ENCODE results near the gene LRP1B.
A peak's percentile ranks its signal among the peaks of the same experiment; 100 is the strongest.
"Not testable (repeated sequence)": the region's sequence is repeated elsewhere in the genome, so short reads cannot be mapped to it uniquely, and the experiment has no call there.

The LRP1B gene

GRCh38 chr2:140353541-140353940 lies 1777.3 kb downstream of the LRP1B start:
- TF ChIP-seq ZNF8 (CRISPR knock-in tag; IDR thresholded peaks at IDR 0.05) (no peak), TOX (CRISPR knock-in tag; IDR thresholded peaks at IDR 0.05; ENCODE audit: borderline replicate concordance) (0 out of 2 replicates have a peak, but pooled peaks have one; percentile 33), CREB5 (CRISPR knock-in tag; IDR thresholded peaks at IDR 0.05; ENCODE audit: low read depth) (0 out of 2 replicates have a peak, but pooled peaks have one; percentile 20), PATZ1 (CRISPR knock-in tag; IDR thresholded peaks at IDR 0.05; ENCODE audit: borderline replicate concordance) (0 out of 2 replicates have a peak, but pooled peaks have one; percentile 19), ISL1 (CRISPR knock-in tag; IDR thresholded peaks at IDR 0.05) (peak; percentile 77)
- peak; percentile 93 for ATAC-seq

DNA sequence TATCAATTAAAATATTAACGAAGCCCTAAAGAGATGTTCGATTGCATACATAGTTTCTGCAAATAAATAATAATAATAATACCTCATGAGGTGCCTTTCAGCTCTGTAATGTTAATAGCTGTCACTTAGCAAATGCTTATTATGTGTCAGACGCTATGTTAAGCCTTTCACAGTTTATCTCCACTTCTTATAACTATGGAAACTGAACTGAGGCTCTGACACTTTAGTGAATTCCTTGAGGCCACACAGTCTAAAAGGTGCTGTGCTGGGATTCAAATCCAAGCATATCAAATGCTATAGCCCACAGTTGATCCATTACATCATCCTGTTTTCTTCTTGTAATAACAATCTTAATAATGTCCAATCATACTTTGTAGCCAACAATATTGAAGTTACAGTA lies 1779.1 kb downstream of the LRP1B start:
- no peak for ATAC-seq
- no peak for TF ChIP-seq ZFP30 (CRISPR knock-in tag; IDR thresholded peaks at IDR 0.05)
- no peak for TF ChIP-seq CSDC2 (CRISPR knock-in tag; IDR thresholded peaks at IDR 0.05)

- TF ChIP-seq ARNTL (CRISPR knock-in tag; IDR thresholded peaks at IDR 0.05; ENCODE audit: borderline replicate concordance, low read depth) (no peak), OSR1 (CRISPR knock-in tag; IDR thresholded peaks at IDR 0.05) (no peak), ZNF8 (CRISPR knock-in tag; IDR thresholded peaks at IDR 0.05) (no peak)
- TF ChIP-seq, protein P1, sequence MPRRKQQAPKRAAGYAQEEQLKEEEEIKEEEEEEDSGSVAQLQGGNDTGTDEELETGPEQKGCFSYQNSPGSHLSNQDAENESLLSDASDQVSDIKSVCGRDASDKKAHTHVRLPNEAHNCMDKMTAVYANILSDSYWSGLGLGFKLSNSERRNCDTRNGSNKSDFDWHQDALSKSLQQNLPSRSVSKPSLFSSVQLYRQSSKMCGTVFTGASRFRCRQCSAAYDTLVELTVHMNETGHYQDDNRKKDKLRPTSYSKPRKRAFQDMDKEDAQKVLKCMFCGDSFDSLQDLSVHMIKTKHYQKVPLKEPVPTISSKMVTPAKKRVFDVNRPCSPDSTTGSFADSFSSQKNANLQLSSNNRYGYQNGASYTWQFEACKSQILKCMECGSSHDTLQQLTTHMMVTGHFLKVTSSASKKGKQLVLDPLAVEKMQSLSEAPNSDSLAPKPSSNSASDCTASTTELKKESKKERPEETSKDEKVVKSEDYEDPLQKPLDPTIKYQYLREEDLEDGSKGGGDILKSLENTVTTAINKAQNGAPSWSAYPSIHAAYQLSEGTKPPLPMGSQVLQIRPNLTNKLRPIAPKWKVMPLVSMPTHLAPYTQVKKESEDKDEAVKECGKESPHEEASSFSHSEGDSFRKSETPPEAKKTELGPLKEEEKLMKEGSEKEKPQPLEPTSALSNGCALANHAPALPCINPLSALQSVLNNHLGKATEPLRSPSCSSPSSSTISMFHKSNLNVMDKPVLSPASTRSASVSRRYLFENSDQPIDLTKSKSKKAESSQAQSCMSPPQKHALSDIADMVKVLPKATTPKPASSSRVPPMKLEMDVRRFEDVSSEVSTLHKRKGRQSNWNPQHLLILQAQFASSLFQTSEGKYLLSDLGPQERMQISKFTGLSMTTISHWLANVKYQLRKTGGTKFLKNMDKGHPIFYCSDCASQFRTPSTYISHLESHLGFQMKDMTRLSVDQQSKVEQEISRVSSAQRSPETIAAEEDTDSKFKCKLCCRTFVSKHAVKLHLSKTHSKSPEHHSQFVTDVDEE (CRISPR knock-in tag; IDR thresholded peaks at IDR 0.05) = no peak
- no peak for ATAC-seq
Observed at GRCh38 chr2:140349695-140350094, 1781.1 kb downstream of the LRP1B start.

DNA sequence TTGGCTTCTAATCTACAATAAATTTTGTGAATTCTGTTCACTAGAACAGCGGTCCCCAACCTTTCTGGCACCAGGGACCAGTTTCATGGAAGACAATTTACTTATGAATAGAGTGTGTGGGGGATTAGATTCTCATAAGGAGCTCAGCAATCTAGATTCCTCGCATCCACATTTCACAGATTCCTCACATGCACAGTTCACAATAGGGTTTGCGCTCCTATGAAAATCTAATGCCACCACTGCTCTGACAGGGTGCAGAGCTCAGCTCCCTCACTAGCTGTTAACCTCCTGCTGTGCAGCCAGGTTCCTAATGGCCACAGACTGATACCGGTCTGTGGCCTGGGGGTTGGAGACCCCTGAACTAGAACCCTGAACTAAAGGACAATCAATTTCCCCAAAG lies 1782.0 kb downstream of the LRP1B start:
- TF ChIP-seq BACH2 (CRISPR knock-in tag; IDR thresholded peaks at IDR 0.05; ENCODE audit: borderline replicate concordance) (no peak), GLIS3 (CRISPR knock-in tag; IDR thresholded peaks at IDR 0.05) (no peak), ZC3H10 (CRISPR knock-in tag; IDR thresholded peaks at IDR 0.05) (no peak), PPARA (CRISPR knock-in tag; IDR thresholded peaks at IDR 0.05; ENCODE audit: borderline replicate concordance) (no peak)
- TF ChIP-seq, protein P1 (CRISPR knock-in tag; IDR thresholded peaks at IDR 0.05) = no peak
- TF ChIP-seq, protein P2, sequence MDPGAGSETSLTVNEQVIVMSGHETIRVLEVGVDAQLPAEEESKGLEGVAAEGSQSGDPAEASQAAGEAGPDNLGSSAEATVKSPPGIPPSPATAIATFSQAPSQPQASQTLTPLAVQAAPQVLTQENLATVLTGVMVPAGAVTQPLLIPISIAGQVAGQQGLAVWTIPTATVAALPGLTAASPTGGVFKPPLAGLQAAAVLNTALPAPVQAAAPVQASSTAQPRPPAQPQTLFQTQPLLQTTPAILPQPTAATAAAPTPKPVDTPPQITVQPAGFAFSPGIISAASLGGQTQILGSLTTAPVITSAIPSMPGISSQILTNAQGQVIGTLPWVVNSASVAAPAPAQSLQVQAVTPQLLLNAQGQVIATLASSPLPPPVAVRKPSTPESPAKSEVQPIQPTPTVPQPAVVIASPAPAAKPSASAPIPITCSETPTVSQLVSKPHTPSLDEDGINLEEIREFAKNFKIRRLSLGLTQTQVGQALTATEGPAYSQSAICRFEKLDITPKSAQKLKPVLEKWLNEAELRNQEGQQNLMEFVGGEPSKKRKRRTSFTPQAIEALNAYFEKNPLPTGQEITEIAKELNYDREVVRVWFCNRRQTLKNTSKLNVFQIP (CRISPR knock-in tag; IDR thresholded peaks at IDR 0.05; ENCODE audit: borderline replicate concordance, low read depth) = no peak
- ATAC-seq = no peak

GRCh38 chr2:140344838-140345237 lies 1786.0 kb downstream of the LRP1B start:
- ATAC-seq = peak; percentile 37; the same call in 2 of the 3 replicates
- TF ChIP-seq CSRNP3 (CRISPR knock-in tag; IDR thresholded peaks at IDR 0.05) = no peak
- TF ChIP-seq PATZ1 (CRISPR knock-in tag; IDR thresholded peaks at IDR 0.05; ENCODE audit: borderline replicate concordance) = peak; percentile 48; the same call in 1 of the 2 replicates
- TF ChIP-seq RARB (CRISPR knock-in tag; IDR thresholded peaks at IDR 0.05) = no peak
- peak; percentile 69 for TF ChIP-seq ISL1 (CRISPR knock-in tag; IDR thresholded peaks at IDR 0.05)

GRCh38 chr2:140344266-140344665 lies 1786.5 kb downstream of the LRP1B start:
- ATAC-seq = not testable (repeated sequence)

Measured in SK-N-SH treated with all-trans-retinoic acid at 6 μM for 48 hours (cell line).